OCI-LY3 (cell line): Measurements from ENCODE around the gene DNAI2.

Experiments
- H2AFZ ChIP-seq: fragments of 200-600, 300-600 bp; shearing (Covaris generic); 2 replicates; pipeline ENCODE4 v1.6.0; 2014; ENCODE audit warnings: antibody characterized with exemption, low read depth, low read length
- H3K27ac ChIP-seq: fragments of 200-600, 300-600 bp; sonication (generic); 2 replicates; pipeline ENCODE4 v1.5.1; 2014; ENCODE audit warnings: mild to moderate bottlenecking, low read length, moderate library complexity, mixed read lengths
- H3K27me3 ChIP-seq: fragments of 200-600, 300-600 bp; sonication (generic); 2 replicates; pipeline ENCODE4 v1.6.1; 2014; ENCODE audit warnings: low read depth, low read length, mixed read lengths
- H3K36me3 ChIP-seq: fragments of 200-600, 300-600 bp; sonication (generic); replicated peaks from 2 replicates; pipeline ENCODE3; 2014; ENCODE audit warnings: low read depth, low read length, mixed read lengths
- H3K4me1 ChIP-seq: fragments of 300-600, 200-600 bp; sonication (generic); 2 replicates; pipeline ENCODE4 v1.6.1; 2014; ENCODE audit warnings: low read length, mixed read lengths
- H3K4me2 ChIP-seq: fragments of 200-600, 300-600 bp; sonication (generic); 2 replicates; pipeline ENCODE4 v1.6.1; 2014; ENCODE audit warnings: low read length, mixed read lengths
- H3K4me3 ChIP-seq: fragments of 300-600, 200-600 bp; sonication (generic); 2 replicates; pipeline ENCODE4 v1.5.1; 2014; ENCODE audit warnings: antibody characterized with exemption, mild to moderate bottlenecking, low read length, moderate library complexity
- H3K79me2 ChIP-seq: fragments of 300-600, 200-600 bp; shearing (Covaris generic); 2 replicates; pipeline ENCODE4 v1.6.1; 2014; ENCODE audit warnings: mild to moderate bottlenecking, low read length, mixed read lengths
- H3K9ac ChIP-seq: fragments of 300-600, 200-600 bp; shearing (Covaris generic); 2 replicates; pipeline ENCODE4 v1.6.0; 2014; ENCODE audit warnings: mild to moderate bottlenecking, low read length, moderate library complexity
- H3K9me3 ChIP-seq: fragments of 200-600, 300-600 bp; shearing (Covaris generic); 2 replicates; pipeline ENCODE4 v1.6.1; 2014; ENCODE audit warnings: low read length, mixed read lengths; ENCODE audit not compliant: insufficient read depth
- H4K20me1 ChIP-seq: fragments of 200-600, 300-600 bp; sonication (generic); 2 replicates; pipeline ENCODE4 v1.6.1; 2016; ENCODE audit warnings: low read length, mixed read lengths; ENCODE audit not compliant: insufficient read depth
- CTCF ChIP-seq: fragments of 200-600, 300-600 bp; sonication (generic); IDR thresholded peaks from 2 replicates; pipeline ENCODE4 v1.5.1; 2014; ENCODE audit warnings: antibody characterized with exemption, low read length, low read depth
- EZH2phosphoT487 ChIP-seq: fragments of 200-600 bp; shearing (Covaris generic); IDR thresholded peaks from 2 replicates; pipeline ENCODE4 v1.6.1; 2018; ENCODE audit warnings: antibody characterized with exemption, mixed run types, low read depth

DNAI2 gene

GRCh38 chr17:74272731-74273201, 1.3 kb upstream of the DNAI2 start:
- H3K4me3 ChIP-seq = no peak overlapping the region
- no peak overlapping the region for H3K9ac ChIP-seq
- H3K27me3 ChIP-seq = no peaks in the 10 kb centered on the region
- no peaks in the 10 kb centered on the region for H3K9me3 ChIP-seq
- no peak overlapping the region for H3K27ac ChIP-seq
- no peak overlapping the region for H2AFZ ChIP-seq
- H3K36me3 ChIP-seq = no peaks in the 10 kb centered on the region
- no peaks in the 10 kb centered on the region for H3K79me2 ChIP-seq
- no peak overlapping the region for H3K4me2 ChIP-seq
- H3K4me1 ChIP-seq = no peaks in the 10 kb centered on the region
- H4K20me1 ChIP-seq = no peaks in the 10 kb centered on the region
- no peak for TF ChIP-seq CTCF
- TF ChIP-seq EZH2phosphoT487 = no peak

DNA sequence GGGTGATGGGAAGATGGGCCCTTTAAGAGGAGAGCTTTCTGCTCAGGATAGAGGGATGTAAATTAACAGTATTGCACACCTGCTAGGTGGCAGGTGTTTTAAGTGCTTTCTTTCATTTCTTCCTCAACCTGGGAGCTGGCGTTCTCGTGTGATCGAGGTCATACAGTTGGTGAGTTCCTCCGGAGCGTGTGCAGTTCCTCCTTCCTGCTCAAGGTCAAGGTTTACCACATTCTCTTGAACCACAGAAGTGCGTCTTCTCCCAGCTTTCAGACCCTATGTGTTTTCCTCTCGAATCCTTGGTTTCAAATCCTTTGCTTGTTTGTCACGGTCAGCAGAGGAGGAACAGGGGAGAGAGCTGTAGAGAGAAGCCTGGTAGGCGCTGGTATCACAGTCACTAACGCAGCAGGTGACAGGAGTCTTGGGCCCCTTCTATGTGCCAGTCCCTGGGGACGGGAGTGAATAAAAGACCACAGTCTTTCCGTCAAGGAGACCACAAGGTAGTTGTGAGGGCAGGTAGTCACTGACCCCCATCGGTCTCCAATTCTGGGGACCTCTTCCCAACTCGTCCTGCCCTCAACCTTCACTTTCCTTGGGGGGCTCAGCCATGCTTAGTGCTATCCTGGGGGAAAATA, 791 bp downstream of the DNAI2 start:
- Histone ChIP-seq H3K9ac (no peak overlapping the region), H3K27ac (no peak overlapping the region), H3K27me3 (no peaks in the 10 kb centered on the region), H3K4me2 (no peak overlapping the region), H3K4me3 (no peak overlapping the region), H3K9me3 (no peaks in the 10 kb centered on the region), H3K36me3 (no peaks in the 10 kb centered on the region), H4K20me1 (no peaks in the 10 kb centered on the region), H3K79me2 (no peaks in the 10 kb centered on the region), H3K4me1 (no peaks in the 10 kb centered on the region), H2AFZ (0 out of 2 replicates have a peak overlapping the region, but pooled peaks have one; percentile 65)
- TF ChIP-seq CTCF = no peak
- no peak for TF ChIP-seq EZH2phosphoT487

DNA sequence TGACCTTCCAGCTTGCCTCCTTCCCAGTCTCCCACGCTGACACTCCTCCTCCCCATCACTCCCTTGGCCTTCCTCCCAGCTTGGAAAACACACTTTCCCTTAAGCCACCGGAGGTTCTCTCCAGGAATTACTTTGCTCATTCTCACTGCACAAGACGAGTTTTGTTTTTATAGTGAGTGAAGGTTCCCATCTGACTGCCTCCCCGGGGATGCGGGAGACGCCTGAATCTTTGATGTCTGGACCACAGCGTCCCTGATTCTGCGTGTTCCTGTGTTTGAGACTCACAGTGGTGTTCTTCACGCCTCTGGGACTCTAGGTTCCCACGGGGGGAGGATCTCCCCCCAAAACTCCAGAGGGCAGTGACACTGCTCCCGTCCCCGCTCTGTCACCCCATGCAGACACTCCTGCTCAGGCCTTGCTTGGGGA, 2.0 kb downstream of the DNAI2 start:
- Histone ChIP-seq H2AFZ (no peak overlapping the region), H3K27me3 (no peaks in the 10 kb centered on the region), H3K9me3 (no peaks in the 10 kb centered on the region), H3K9ac (no peak overlapping the region), H3K36me3 (no peaks in the 10 kb centered on the region), H3K79me2 (no peaks in the 10 kb centered on the region), H3K4me2 (no peak overlapping the region), H3K4me3 (no peak overlapping the region), H3K27ac (no peak overlapping the region), H3K4me1 (no peaks in the 10 kb centered on the region), H4K20me1 (no peaks in the 10 kb centered on the region)
- TF ChIP-seq EZH2phosphoT487 (no peak), CTCF (no peak)

GRCh38 chr17:74276541-74277009, 2.5 kb downstream of the DNAI2 start:
- H3K9me3 ChIP-seq = no peaks in the 10 kb centered on the region
- H3K4me3 ChIP-seq = no peak overlapping the region
- H3K36me3 ChIP-seq = no peaks in the 10 kb centered on the region
- no peak overlapping the region for H3K9ac ChIP-seq
- no peaks in the 10 kb centered on the region for H3K79me2 ChIP-seq
- TF ChIP-seq EZH2phosphoT487 (no peak), CTCF (no peak)
- H4K20me1 ChIP-seq = no peaks in the 10 kb centered on the region
- H3K27me3 ChIP-seq = no peaks in the 10 kb centered on the region
- no peak overlapping the region for H2AFZ ChIP-seq
- H3K27ac ChIP-seq = no peak overlapping the region
- H3K4me1 ChIP-seq = no peaks in the 10 kb centered on the region
- no peak overlapping the region for H3K4me2 ChIP-seq
